Measurements from ENCODE around the gene ATP11A. TPM values are rescaled to one million over a fixed set of nuclear protein-coding genes. Genes with fewer than 3 reads are reported as not detected.

The ATP11A gene
- total RNA-seq, 1 experiment from 2014 or later, result 41.2 TPM

DNA sequence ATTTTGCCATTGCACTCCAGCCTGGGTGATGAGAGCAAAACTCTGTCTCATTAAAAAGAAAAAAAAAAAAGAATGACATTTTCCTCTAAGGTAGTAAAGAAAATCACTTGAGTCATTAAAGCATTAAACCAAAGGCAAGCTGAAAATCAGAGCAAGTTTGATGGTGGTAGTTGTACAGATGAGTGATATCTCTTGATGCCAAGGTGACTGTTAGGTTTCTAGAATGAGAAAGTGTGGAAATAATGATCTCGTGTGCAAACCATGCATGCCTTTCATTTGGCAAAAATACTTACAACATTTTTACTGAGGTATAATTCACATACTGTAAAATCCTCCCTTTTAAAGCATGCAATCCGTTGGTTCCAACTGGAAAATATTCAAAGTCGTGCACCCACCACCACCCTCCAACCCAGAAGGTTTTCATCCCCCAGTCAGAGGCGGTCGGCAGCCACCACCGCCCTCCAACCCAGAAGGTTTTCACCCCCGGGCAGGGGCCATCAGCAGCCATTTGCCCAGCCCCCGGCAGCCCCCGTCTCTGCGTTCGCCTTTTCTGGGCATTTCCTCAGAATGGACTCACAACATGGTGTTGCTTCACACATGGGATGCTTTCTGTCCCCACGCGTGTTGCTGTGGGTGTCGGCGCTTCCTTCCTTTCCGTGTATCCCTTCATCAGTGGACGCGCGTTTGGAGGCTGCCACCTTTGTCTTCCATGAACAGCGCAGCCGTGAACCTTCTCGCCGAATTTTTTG lies 90.2 kb downstream of the ATP11A start:
- ChIA-PET CTCF (no interaction called here), POLR2A (interaction anchor here (0.5 kb wide), 1 partner anchor 1152 kb away, joined by 4 read pairs; no protein-coding TSS in a partner anchor)
- TF ChIP-seq, protein P1, sequence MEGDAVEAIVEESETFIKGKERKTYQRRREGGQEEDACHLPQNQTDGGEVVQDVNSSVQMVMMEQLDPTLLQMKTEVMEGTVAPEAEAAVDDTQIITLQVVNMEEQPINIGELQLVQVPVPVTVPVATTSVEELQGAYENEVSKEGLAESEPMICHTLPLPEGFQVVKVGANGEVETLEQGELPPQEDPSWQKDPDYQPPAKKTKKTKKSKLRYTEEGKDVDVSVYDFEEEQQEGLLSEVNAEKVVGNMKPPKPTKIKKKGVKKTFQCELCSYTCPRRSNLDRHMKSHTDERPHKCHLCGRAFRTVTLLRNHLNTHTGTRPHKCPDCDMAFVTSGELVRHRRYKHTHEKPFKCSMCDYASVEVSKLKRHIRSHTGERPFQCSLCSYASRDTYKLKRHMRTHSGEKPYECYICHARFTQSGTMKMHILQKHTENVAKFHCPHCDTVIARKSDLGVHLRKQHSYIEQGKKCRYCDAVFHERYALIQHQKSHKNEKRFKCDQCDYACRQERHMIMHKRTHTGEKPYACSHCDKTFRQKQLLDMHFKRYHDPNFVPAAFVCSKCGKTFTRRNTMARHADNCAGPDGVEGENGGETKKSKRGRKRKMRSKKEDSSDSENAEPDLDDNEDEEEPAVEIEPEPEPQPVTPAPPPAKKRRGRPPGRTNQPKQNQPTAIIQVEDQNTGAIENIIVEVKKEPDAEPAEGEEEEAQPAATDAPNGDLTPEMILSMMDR (IDR thresholded peaks at IDR 0.05; ENCODE audit: unreplicated experiment), result no peak
- intact Hi-C loops (cut with micrococcal nuclease), result no loop called here
- no peaks in the 10 kb centered on the region for H3K4me1 Mint-ChIP-seq (ENCODE audit: insufficient read depth, unreplicated experiment)
- DNase-seq (ENCODE audit: unreplicated experiment), result no peak
- no peak overlapping the region for H3K4me3 Mint-ChIP-seq (ENCODE audit: unreplicated experiment)
- BruUV-seq (replicated peaks), result no TSS peak
- H3K9me3 Mint-ChIP-seq (ENCODE audit: unreplicated experiment), result no peaks in the 10 kb centered on the region
- no peaks in the 10 kb centered on the region for H3K27me3 Mint-ChIP-seq (ENCODE audit: insufficient read depth, unreplicated experiment)
- H3K27ac Mint-ChIP-seq (ENCODE audit: low read depth, unreplicated experiment), result no peak overlapping the region
- no peaks in the 10 kb centered on the region for H3K36me3 Mint-ChIP-seq (ENCODE audit: insufficient read depth, unreplicated experiment)

DNA sequence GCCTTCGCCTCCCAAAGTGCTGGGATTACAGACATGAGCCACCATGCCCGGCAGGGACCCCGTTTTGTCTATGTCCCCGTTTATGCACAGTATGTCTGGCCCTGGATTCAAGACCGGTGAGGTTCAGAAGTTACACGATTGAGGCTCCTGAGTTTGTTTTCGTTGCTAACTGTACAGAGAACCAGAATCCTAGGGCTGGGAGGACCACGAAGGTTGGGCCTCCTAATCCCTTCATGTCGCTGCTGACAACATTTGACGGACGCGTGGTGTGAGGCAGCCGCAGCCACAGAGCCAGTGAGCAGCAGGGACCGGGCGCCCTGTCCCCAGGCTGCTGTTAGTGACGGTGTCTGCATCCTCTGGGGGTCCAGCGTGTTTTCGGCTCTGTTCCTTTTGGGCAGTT lies 91.4 kb downstream of the ATP11A start:
- Mint-ChIP-seq H3K36me3 (ENCODE audit: insufficient read depth, unreplicated experiment) (no peaks in the 10 kb centered on the region), H3K27me3 (ENCODE audit: insufficient read depth, unreplicated experiment) (no peaks in the 10 kb centered on the region), H3K4me1 (ENCODE audit: insufficient read depth, unreplicated experiment) (no peaks in the 10 kb centered on the region), H3K4me3 (ENCODE audit: unreplicated experiment) (no peak overlapping the region), H3K27ac (ENCODE audit: low read depth, unreplicated experiment) (no peak overlapping the region), H3K9me3 (ENCODE audit: unreplicated experiment) (no peaks in the 10 kb centered on the region)
- intact Hi-C loops (cut with micrococcal nuclease), result no loop called here
- ChIA-PET CTCF (interaction anchor here (0.6 kb wide), 1 partner anchor 32 kb away, joined by 3 read pairs; no protein-coding TSS in a partner anchor), POLR2A (no interaction called here)
- no TSS peak for BruUV-seq (replicated peaks)
- TF ChIP-seq, protein P1 (IDR thresholded peaks at IDR 0.05; ENCODE audit: unreplicated experiment), result no peak
- DNase-seq (ENCODE audit: unreplicated experiment), result no peak

DNA sequence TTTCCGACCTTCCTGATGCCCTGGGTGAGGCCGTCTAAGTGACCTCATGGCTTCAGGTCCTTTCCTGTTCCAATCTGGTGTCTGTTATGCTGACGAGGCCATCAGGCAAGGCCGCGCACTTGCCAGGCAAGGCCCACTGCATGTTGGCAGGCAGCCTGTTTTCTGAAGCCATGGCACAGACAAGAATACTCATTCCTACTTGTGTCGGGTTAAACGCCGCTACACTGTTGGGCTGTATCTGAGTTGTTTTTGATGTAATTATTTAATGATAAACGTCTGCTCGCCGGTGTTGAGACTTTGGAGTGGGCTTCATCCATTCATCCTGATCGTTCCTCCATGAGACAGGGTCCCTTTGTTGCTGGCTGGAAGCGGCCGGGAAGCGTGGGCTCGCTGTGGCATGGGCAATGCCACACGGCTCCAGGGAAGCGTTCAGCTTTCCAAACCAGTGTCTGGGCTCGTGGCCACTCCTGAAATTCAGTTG lies 92.1 kb downstream of the ATP11A start:
- Mint-ChIP-seq H3K27me3 (ENCODE audit: insufficient read depth, unreplicated experiment) (no peaks in the 10 kb centered on the region), H3K27ac (ENCODE audit: low read depth, unreplicated experiment) (no peak overlapping the region), H3K4me3 (ENCODE audit: unreplicated experiment) (no peak overlapping the region), H3K4me1 (ENCODE audit: insufficient read depth, unreplicated experiment) (no peaks in the 10 kb centered on the region), H3K9me3 (ENCODE audit: unreplicated experiment) (no peaks in the 10 kb centered on the region), H3K36me3 (ENCODE audit: insufficient read depth, unreplicated experiment) (no peaks in the 10 kb centered on the region)
- BruUV-seq (replicated peaks), result no TSS peak
- ChIA-PET CTCF (interaction anchor here (0.6 kb wide), 2 partner anchors 32 to 111 kb away, joined by 3 read pairs; no protein-coding TSS in a partner anchor), POLR2A (no interaction called here)
- DNase-seq (ENCODE audit: unreplicated experiment), result no peak
- TF ChIP-seq, protein P1 (IDR thresholded peaks at IDR 0.05; ENCODE audit: unreplicated experiment), result no peak
- intact Hi-C loops (cut with micrococcal nuclease), result no loop called here

DNA sequence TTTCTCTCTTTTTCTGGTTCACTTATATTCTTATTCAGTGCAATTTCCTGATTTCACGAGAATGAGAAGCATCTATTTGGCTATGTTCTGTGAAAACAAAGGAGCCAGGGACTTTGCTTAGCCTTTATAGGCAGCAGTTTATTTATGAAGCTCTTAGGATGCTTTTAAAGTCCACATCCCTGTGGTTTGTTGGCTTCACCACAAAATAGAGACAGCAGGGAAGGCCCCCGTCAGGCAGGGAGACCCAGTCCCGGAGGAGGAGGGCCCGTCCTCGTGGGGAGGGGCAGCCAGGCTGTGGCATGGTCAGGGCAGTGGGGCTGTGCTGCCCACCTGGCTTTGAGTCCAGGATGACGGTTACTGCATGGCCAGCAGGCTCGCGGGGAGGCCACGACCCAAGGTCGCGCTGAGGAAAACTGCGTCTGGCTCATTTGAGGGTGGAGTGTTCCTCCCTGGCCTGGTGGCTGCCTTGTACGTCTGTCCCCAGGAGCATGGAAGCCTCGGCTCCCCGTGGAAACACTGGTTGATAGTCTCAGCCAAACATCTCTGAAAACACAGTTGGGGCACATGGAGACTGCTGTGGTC lies 92.7 kb downstream of the ATP11A start:
- no peak overlapping the region for H3K4me3 Mint-ChIP-seq (ENCODE audit: unreplicated experiment)
- TF ChIP-seq, protein P1 (IDR thresholded peaks at IDR 0.05; ENCODE audit: unreplicated experiment), result no peak
- H3K4me1 Mint-ChIP-seq (ENCODE audit: insufficient read depth, unreplicated experiment), result no peaks in the 10 kb centered on the region
- no peak for DNase-seq (ENCODE audit: unreplicated experiment)
- H3K27me3 Mint-ChIP-seq (ENCODE audit: insufficient read depth, unreplicated experiment), result no peaks in the 10 kb centered on the region
- intact Hi-C loops (cut with micrococcal nuclease), result no loop called here
- H3K9me3 Mint-ChIP-seq (ENCODE audit: unreplicated experiment), result no peaks in the 10 kb centered on the region
- no TSS peak for BruUV-seq (replicated peaks)
- no peak overlapping the region for H3K27ac Mint-ChIP-seq (ENCODE audit: low read depth, unreplicated experiment)
- CTCF ChIA-PET, result no interaction called here
- no peaks in the 10 kb centered on the region for H3K36me3 Mint-ChIP-seq (ENCODE audit: insufficient read depth, unreplicated experiment)
- POLR2A ChIA-PET, result no interaction called here

Measured in MCF 10A (cell line).